Liver (tissue), 3 donors: ENCODE measurements around the gene TPGS2.

Source experiments
- CTCF ChIP-seq: fragments of 150-350 bp; IDR thresholded peaks from 2 replicates; pipeline ENCODE4 v1.5.1; 2017; ENCODE audit warnings: improper control_type of control experiment, low read depth, low read length; ENCODE audit not compliant: missing input control
- TAF1 ChIP-seq: conservative IDR thresholded peaks from 2 replicates; pipeline ENCODE4 v1.6.1; 2016; ENCODE audit warnings: antibody characterized with exemption, mild to moderate bottlenecking
- YY1 ChIP-seq: IDR thresholded peaks from 2 replicates; pipeline ENCODE4 v1.6.1; 2016; ENCODE audit warnings: antibody characterized with exemption, mild to moderate bottlenecking
- donor health status: healthy.
- donor health status: healthy.

- TF ChIP-seq CTCF (no peak), TAF1 (no peak), YY1 (no peak)
These were observed 2.3 kb upstream of the TPGS2 start for GRCh38 chr18:36831139-36831538.
